K562 (cell line): ENCODE results near the gene SLC25A45. TPM values are rescaled to one million over a fixed set of nuclear protein-coding genes. Genes with fewer than 3 reads are reported as not detected.

Experiments
- ARID3A ChIP-seq: IDR thresholded peaks from 2 replicates; pipeline ENCODE4 v1.6.1; 2012; ENCODE audit warnings: low read depth, low read length, improper control_type of control experiment, borderline replicate concordance
- CBX5 ChIP-seq: IDR thresholded peaks from 2 replicates; pipeline ENCODE4 v1.6.1; 2014; ENCODE audit warnings: low read depth, borderline replicate concordance
- CCAR2 ChIP-seq: fragments of 200-400 bp; formaldehyde crosslinking; IDR thresholded peaks from 2 replicates; pipeline ENCODE4 v1.6.1; 2017; ENCODE audit warnings: mild to moderate bottlenecking, low read depth, low read length
- CCNT2 ChIP-seq: IDR thresholded peaks from 2 replicates; pipeline ENCODE4 v1.6.1; 2011; ENCODE audit warnings: borderline replicate concordance, low read depth, mild to moderate bottlenecking, moderate library complexity, mixed read lengths, low read length; ENCODE audit not compliant: insufficient read length; ENCODE audit errors: extremely low read depth
- FOSL1 ChIP-seq: fragments of 200-800 bp; sonication (Bioruptor generic); conservative IDR thresholded peaks from 2 replicates; pipeline ENCODE4 v1.6.1; 2016; ENCODE audit warnings: missing genetic modification characterization, missing compliant biosample characterization
- HNRNPLL ChIP-seq: fragments of 200-400 bp; formaldehyde crosslinking; IDR thresholded peaks from 2 replicates; pipeline ENCODE4 v1.6.1; 2017; ENCODE audit warnings: low read length, low read depth, mild to moderate bottlenecking; ENCODE audit not compliant: poor library complexity, severe bottlenecking
- NR3C1 ChIP-seq: sonication (generic); formaldehyde crosslinking; IDR thresholded peaks from 2 replicates; pipeline ENCODE4 v1.8.1; 2022; ENCODE audit warnings: missing genetic modification reagents
- PYGO2 ChIP-seq: fragments of 450-650 bp; IDR thresholded peaks from 2 replicates; pipeline ENCODE4 v1.6.1; 2016; ENCODE audit warnings: mild to moderate bottlenecking, missing genetic modification characterization, moderate library complexity, missing compliant biosample characterization
- RREB1 ChIP-seq: fragments of 250-450 bp; sonication (Bioruptor Pico); IDR thresholded peaks from 2 replicates; pipeline ENCODE4 v1.4.0; 2020
- SMC3 ChIP-seq: conservative IDR thresholded peaks from 2 replicates; pipeline ENCODE4 v1.6.1; 2011; ENCODE audit warnings: low read depth, low read length, improper control_type of control experiment; ENCODE audit not compliant: insufficient read depth
- TCF7L2 ChIP-seq: fragments of 150-350 bp; IDR thresholded peaks from 2 replicates; pipeline ENCODE4 v1.6.1; 2016; ENCODE audit warnings: low read depth, mild to moderate bottlenecking, low read length, moderate library complexity
- TCFL5 ChIP-seq: fragments of 250-450 bp; sonication (Bioruptor Pico); conservative IDR thresholded peaks from 2 replicates; pipeline ENCODE4 v1.6.1; 2021; ENCODE audit warnings: mild to moderate bottlenecking, moderate library complexity, matching md5 sums
- ZBTB11 ChIP-seq, 3 experiments: fragments of 200-800 bp in 1 of 3; fragments of 250-450 bp in 1 of 3; fragments of 450-650 bp in 1 of 3; sonication (Bioruptor Pico) in 1 of 3; sonication (Bioruptor generic) in 1 of 3; formaldehyde crosslinking in 1 of 3; IDR thresholded peaks; 2 replicates each; pipeline versions ENCODE4 v1.6.1 to v1.8.0; 2016 to 2022; ENCODE audit warnings: mild to moderate bottlenecking in 2 of 3, missing genetic modification characterization in 2 of 3, missing compliant biosample characterization in 1 of 3, moderate library complexity in 1 of 3
- ZFP30 ChIP-seq: fragments of 250-450 bp; sonication (Bioruptor Pico); IDR thresholded peaks from 2 replicates; pipeline ENCODE4 v1.8.0; 2022; ENCODE audit warnings: moderate library complexity, mild to moderate bottlenecking, inconsistent platforms, borderline replicate concordance
- polyA plus RNA-seq, 8 experiments: library from polyadenylated mRNA; depleted of rRNA in 4 of 8; stranded (reverse) in 5 of 8; unstranded in 3 of 8; fragments of >200 nt; fragmentation: Nextera tagmentation in 2 of 8; fragmentation: Illumina TruSeq in 1 of 8; extraction: Ambion mirVana in 2 of 8; extraction: Trizol in 1 of 8; gene quantifications; 2 replicates each; pipeline versions ENCODE4 v1.2.1 to v1.2.3, GENCODE V29; 2011 to 2014; ENCODE audit warnings: inconsistent platforms in 1 of 8, missing spikeins in 1 of 8
- total RNA-seq, 7 experiments: library from RNA; depleted of rRNA in 6 of 7; stranded (reverse); fragments of >200 nt in 6 of 7; fragmentation: Illumina TruSeq in 2 of 7; extraction: Trizol in 2 of 7; gene quantifications; 2 replicates each; pipeline versions ENCODE4 v1.2.1 to v1.2.3, GENCODE V29; 2011 to 2021; ENCODE audit warnings: low replicate concordance in 1 of 7

Gene SLC25A45
- total and polyA plus RNA-seq, 9 of the 15 experiments (the other 6 are each of a cell fraction or from before 2014, with no cell fraction given), result 0.15 to 2.3 (median 0.68) TPM

GRCh38 chr11:65421794-65422632 lies 39.6 kb upstream of the SLC25A45 start (continued):
- 0 out of 2 replicates have a peak, but pooled peaks have one; percentile 22 for TF ChIP-seq TCFL5 (CRISPR knock-in tag)
- TF ChIP-seq PYGO2 (tag), result 0 out of 2 replicates have a peak, but pooled peaks have one; percentile 54
- no peak for TF ChIP-seq SMC3
- no peak for TF ChIP-seq HNRNPLL
- TF ChIP-seq CCAR2, result no peak
- TF ChIP-seq CBX5, result no peak
- TF ChIP-seq ZFP30 (CRISPR knock-in tag), result 0 out of 2 replicates have a peak, but pooled peaks have one; percentile 49
- TF ChIP-seq CCNT2, result peak; percentile 99
- TF ChIP-seq ARID3A, result no peak
- peak in 1 of 3 experiments; percentile 79; a peak in 1 of 6 replicates for TF ChIP-seq ZBTB11 (CRISPR knock-in tag; IDR thresholded peaks at IDR 0.05)
- no peak for TF ChIP-seq FOSL1 (tag)
- peak; percentile 42; the same call in 1 of the 2 replicates for TF ChIP-seq RREB1 (CRISPR knock-in tag)
- TF ChIP-seq NR3C1 (CRISPR knock-in tag), result no peak
- no peak; the same call in 1 of the 2 replicates for TF ChIP-seq TCF7L2
